Neutrophil (primary cell): ENCODE data around the gene PDE6H.

Experiments
- H3K27ac ChIP-seq: fragments of 200-600 bp; sonication (generic); 2 replicates; pipeline ENCODE4 v1.5.1; 2016; ENCODE audit warnings: mild to moderate bottlenecking, moderate library complexity
- H3K27me3 ChIP-seq: fragments of 200-600 bp; sonication (generic); 2 replicates; pipeline ENCODE4 v1.6.0; 2016; ENCODE audit warnings: mild to moderate bottlenecking
- H3K36me3 ChIP-seq: fragments of 200-600 bp; sonication (generic); 2 replicates; pipeline ENCODE4 v1.5.1; 2017
- H3K4me1 ChIP-seq, 2 experiments: fragments of 200-600 bp in 1 of 2; sonication (generic) in 1 of 2; 1 replicate in 1 of 2; 2 replicates in 1 of 2; pipeline versions ENCODE4 v1.5.1 to v1.6.1; 2013 to 2016; ENCODE audit warnings: low read depth in 1 of 2, low read length in 1 of 2, mild to moderate bottlenecking in 1 of 2, moderate library complexity in 1 of 2; ENCODE audit not compliant: control insufficient read depth in 1 of 2, insufficient read depth in 1 of 2
- H3K4me3 ChIP-seq, 2 experiments: fragments of 200-600 bp in 1 of 2; sonication (generic) in 1 of 2; 1 replicate in 1 of 2; 2 replicates in 1 of 2; pipeline ENCODE4 v1.5.1; 2013 to 2016; ENCODE audit warnings: low read depth in 1 of 2, low read length in 1 of 2, mild to moderate bottlenecking in 1 of 2, moderate library complexity in 1 of 2
- H3K9me3 ChIP-seq: fragments of 200-600 bp; sonication (generic); 2 replicates; pipeline ENCODE4 v1.5.1; 2016
- CTCF ChIP-seq: fragments of 200-600 bp; sonication (generic); IDR thresholded peaks from 2 replicates; pipeline ENCODE4 v1.5.1; 2016; ENCODE audit warnings: antibody characterized with exemption

Gene PDE6H

GRCh38 chr12:15011162-15011561 lies 38.3 kb downstream of the PDE6H start:
- Histone ChIP-seq H3K9me3 (no peaks in the 10 kb centered on the region), H3K27me3 (peaks cover 36% of the 10 kb centered on the region), H3K36me3 (no peaks in the 10 kb centered on the region), H3K27ac (no peak overlapping the region), H3K4me3 (no peak overlapping the region), H3K4me1 (no peaks in the 10 kb centered on the region)
- TF ChIP-seq CTCF = no peak

- Histone ChIP-seq H3K4me1 (no peaks in the 10 kb centered on the region), H3K27ac (no peak overlapping the region), H3K27me3 (peaks cover 17% of the 10 kb centered on the region), H3K4me3 (no peak overlapping the region), H3K9me3 (no peaks in the 10 kb centered on the region), H3K36me3 (no peaks in the 10 kb centered on the region)
- no peak for TF ChIP-seq CTCF
Measured at GRCh38 chr12:15013634-15014179, 40.9 kb downstream of the PDE6H start.

DNA sequence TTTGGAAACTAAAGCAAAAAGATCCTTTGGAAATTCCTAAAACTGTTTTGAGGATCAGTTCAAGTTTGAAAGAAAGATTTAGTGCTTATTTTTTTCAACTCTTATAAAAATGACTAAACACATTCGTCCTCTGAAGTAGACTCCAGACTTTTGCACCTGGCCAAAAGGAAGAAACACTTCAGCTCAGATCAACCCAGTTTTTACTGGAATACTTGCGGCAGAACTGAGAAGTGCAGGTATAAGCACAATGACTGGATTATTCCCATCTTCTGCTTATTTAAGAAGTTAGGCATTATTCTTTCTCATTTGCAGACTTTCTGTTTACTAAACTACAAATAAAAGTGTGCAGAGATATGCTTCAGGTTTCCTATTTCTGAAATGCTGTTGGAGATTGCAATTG lies 41.9 kb downstream of the PDE6H start:
- H3K36me3 ChIP-seq = no peaks in the 10 kb centered on the region
- H3K9me3 ChIP-seq = no peaks in the 10 kb centered on the region
- no peak for TF ChIP-seq CTCF
- peaks cover 12% of the 10 kb centered on the region for H3K27me3 ChIP-seq
- H3K4me1 ChIP-seq = no peaks in the 10 kb centered on the region
- no peak overlapping the region for H3K4me3 ChIP-seq
- no peak overlapping the region for H3K27ac ChIP-seq

DNA sequence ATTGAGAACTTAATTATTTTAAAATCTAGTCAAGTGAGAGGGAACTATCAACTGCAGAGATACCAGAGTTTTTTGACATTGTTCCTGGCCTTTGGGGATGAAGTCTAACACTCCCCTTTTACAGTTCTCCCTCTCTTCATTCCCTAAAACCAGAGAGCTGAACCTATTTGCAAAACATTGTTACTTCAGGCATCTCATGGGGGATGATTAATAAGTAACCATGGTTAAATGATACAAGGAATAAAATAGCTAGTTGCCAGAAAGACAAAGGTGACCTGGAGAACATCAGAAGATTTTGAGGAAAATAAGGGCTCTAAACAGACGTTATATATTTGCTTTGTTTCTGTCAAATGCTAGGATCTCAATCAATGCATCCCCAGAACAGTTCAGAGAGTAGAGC lies 42.3 kb downstream of the PDE6H start:
- H3K36me3 ChIP-seq = no peaks in the 10 kb centered on the region
- no peaks in the 10 kb centered on the region for H3K4me1 ChIP-seq
- no peaks in the 10 kb centered on the region for H3K9me3 ChIP-seq
- H3K27ac ChIP-seq = no peak overlapping the region
- H3K27me3 ChIP-seq = peaks cover 12% of the 10 kb centered on the region
- no peak overlapping the region for H3K4me3 ChIP-seq
- TF ChIP-seq CTCF = no peak

DNA sequence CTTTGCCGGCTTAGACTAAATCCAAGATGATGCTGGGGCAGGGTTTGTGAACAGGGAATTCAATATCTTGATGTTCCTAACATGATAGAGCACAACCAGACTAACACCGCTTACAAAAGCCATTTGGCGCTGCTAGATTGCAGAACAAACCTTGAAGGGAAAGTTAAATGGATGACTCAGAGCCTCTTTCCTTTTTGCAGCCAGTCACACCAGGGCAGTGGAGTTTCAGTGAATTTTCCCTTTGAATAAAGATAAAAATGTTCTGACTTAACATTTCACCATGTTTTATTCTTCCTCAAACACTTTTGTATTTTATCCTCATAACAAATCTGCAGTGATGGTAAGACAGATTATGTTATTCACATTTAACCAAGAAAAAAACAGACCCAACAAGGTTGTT lies 47.3 kb downstream of the PDE6H start:
- Histone ChIP-seq H3K27me3 (peaks cover 21% of the 10 kb centered on the region), H3K27ac (no peak overlapping the region), H3K36me3 (no peaks in the 10 kb centered on the region), H3K4me1 (no peaks in the 10 kb centered on the region), H3K9me3 (no peaks in the 10 kb centered on the region), H3K4me3 (no peak overlapping the region)
- no peak for TF ChIP-seq CTCF
